HG02970 (cell line): ENCODE data around the gene PLA2G4A.

Experiments used
- ATAC-seq: cut with Tn5 transposase; IDR thresholded peaks from one replicate; pipeline ENCODE4 v1.9.1; 2021; ENCODE audit warnings: mild to moderate bottlenecking, moderate library complexity, moderate number of reproducible peaks; ENCODE audit not compliant: unreplicated experiment, low FRiP score

PLA2G4A gene

GRCh38 chr1:186869526-186870228 lies 40.9 kb downstream of the PLA2G4A start:
- no peak for ATAC-seq

- ATAC-seq = no peak
Observed at GRCh38 chr1:186871784-186872183, 43.0 kb downstream of the PLA2G4A start.

GRCh38 chr1:186872291-186872690 lies 43.5 kb downstream of the PLA2G4A start:
- ATAC-seq = no peak

GRCh38 chr1:186873687-186874086 lies 44.9 kb downstream of the PLA2G4A start:
- no peak for ATAC-seq

- no peak for ATAC-seq
Observed at GRCh38 chr1:186875896-186876835, 47.4 kb downstream of the PLA2G4A start.

- ATAC-seq = no peak
Observed at GRCh38 chr1:186878356-186878755, 49.6 kb downstream of the PLA2G4A start.

GRCh38 chr1:186880982-186881381 lies 52.2 kb downstream of the PLA2G4A start:
- ATAC-seq = no peak

GRCh38 chr1:186882372-186883134 lies 53.8 kb downstream of the PLA2G4A start:
- ATAC-seq = no peak

DNA sequence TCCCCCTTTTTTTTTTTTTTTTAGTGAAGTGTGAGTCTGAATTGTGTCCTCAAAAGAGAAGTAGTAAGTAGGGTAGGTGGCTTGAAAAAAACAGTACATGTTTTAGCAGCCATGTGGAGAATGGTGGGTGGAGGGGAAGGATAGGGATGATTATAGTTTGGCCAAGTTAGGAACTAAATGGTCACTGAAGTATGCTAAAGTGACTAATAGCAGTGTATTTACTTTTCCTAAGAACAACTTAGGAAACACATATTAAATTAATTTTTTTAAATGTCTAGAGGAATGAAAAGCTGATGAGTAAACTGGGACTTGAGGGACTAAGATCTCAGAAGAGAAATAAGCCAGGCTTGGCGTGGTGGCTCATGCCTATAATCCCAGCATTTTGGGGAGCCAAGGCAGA lies 55.5 kb downstream of the PLA2G4A start:
- no peak for ATAC-seq

- no peak for ATAC-seq
Observed at GRCh38 chr1:186887203-186887602, 58.5 kb downstream of the PLA2G4A start.

DNA sequence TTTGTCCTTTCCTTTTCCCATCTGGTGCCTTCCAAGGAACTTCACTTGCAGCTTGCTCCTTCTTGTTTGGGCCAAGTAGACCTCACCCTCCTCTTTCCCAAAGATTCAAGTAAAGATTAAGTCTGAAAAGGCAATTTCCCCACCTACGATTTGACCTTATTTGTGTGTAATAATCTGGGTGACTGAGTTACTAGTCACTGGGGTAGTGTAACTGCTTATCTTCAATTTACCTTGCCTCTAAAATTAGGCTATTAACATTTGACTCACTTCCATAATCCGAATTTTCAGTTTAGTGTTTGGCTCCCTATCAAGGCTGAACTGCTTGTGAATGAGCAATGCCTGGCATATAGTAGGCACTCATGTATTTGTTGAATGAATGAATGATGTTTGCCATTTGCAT lies 59.6 kb downstream of the PLA2G4A start:
- no peak for ATAC-seq

GRCh38 chr1:186892936-186893335 lies 64.2 kb downstream of the PLA2G4A start:
- no peak for ATAC-seq

DNA sequence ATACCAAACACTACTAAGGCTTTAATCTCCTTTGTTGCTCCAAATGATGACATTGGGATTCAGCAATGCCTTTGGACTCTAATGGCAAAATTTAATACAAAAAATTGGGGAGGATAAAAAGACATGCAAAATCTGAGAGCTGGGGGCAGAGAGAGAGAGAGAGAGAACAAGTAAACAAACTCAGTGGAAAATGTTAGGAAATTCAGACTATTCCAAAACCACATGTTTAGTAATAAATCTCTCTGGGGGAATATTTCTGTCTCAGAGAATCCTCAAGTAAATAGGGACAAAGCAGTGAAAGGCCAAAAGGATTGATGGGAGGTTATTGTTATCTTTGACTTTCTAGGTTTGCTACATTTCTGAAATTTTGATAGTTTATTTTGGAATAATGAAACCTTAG lies 65.7 kb downstream of the PLA2G4A start:
- ATAC-seq = no peak

DNA sequence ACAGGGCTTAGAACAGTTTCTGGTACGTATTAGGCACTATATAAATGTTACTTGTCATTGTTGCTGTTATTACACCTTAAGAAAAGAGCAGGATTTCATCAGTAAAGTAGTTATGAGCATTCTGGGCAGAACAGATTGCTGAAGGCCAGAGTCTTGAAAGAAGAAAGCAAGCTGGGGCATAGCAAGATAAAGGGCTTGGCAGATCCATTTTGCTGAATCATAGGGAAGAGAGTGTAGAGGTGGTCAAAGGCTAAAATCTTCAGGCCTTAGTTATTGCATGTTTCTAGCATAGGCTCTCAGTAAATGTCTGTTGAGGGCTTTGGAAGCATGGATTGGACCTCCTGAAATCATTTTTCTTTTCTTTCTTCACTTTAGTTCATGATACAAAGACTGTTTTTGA lies 67.5 kb downstream of the PLA2G4A start:
- ATAC-seq = no peak

GRCh38 chr1:186897008-186897407 lies 68.3 kb downstream of the PLA2G4A start:
- ATAC-seq = no peak

- no peak for ATAC-seq
Observed at GRCh38 chr1:186899577-186899976, 70.8 kb downstream of the PLA2G4A start.

GRCh38 chr1:186899977-186900376 lies 71.2 kb downstream of the PLA2G4A start:
- no peak for ATAC-seq

DNA sequence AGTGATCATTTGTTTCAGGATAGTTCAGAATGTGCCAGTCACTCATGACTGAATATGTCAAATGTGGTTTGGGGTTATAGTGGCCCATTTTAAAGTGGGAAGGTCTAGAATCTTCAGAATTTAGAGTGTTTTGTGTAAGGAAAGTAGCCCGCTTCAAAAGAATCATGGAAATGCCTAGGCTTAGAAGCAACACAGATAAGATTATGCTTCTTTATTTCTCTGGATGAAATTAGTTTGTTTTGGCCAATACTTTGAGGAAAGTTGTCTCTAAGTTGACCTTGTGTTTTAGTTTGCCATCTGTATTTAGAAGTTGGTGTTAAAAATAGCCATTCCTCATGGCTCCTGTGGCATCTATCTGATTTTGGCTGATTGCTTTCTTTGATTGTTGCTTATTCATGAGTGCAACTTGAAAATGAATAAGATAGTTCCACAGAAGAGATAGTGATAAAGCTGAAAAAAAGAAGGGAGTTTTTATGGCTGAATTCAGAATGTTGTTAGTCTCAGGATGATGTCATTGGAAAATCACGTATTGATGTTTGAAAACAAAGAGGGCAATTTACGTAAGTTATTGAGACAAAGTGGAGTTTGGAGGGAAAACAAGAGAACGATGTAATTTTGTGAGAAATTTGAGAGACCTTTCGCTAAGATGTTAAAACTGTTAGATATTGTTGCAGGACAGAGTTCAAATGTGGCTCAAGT lies 71.9 kb downstream of the PLA2G4A start:
- ATAC-seq = no peak

- no peak for ATAC-seq
Observed at GRCh38 chr1:186901631-186902030, 72.9 kb downstream of the PLA2G4A start.

DNA sequence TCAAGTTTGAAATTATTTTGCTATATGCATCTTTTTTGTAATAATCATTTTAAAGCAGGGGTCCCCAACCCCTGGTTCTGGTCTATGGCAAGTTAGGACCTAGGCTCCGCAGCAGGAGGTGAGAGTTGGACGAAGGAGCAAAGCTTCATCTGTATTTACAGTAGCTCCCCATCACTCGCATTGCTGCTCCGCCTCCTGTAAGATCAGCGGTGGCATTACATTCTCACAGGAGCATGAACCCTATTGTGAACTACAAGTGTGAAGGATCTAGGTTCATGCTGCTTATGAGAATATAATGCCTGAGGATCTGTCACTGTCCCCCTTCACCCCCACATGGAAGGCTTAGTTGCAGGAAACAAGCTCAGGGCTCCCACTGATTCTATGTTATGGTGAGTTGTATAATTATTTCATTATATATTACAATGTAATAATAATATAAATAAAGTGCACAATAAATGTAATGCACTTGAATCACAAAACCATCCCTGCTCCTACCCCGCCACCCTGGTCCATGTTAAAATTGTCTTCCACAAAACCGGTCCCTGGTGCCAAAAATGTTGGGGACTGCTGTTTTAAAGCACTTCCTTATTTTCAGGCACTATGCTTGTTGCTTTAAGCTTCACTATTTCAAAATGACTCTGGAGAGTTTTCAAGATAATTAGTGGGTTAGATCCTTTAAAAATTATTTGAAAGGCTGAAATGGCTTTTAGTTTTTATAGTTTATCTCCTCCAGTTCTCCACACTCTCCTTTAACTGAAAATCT lies 74.8 kb downstream of the PLA2G4A start:
- no peak for ATAC-seq
